GM12878 (cell line): ENCODE results near the gene NUDT22.

Source experiments
- ATF7 ChIP-seq: fragments of 450-650 bp; IDR thresholded peaks from 2 replicates; pipeline ENCODE4 v1.6.1; 2016; ENCODE audit warnings: low read depth, mild to moderate bottlenecking
- HDGF ChIP-seq: fragments of 450-650 bp; IDR thresholded peaks from 2 replicates; pipeline ENCODE4 v1.6.1; 2016; ENCODE audit warnings: antibody characterized with exemption
- NFXL1 ChIP-seq: fragments of 450-650 bp; IDR thresholded peaks from 2 replicates; pipeline ENCODE4 v1.6.1; 2017; ENCODE audit warnings: antibody characterized with exemption, mild to moderate bottlenecking, borderline replicate concordance
- POLR2AphosphoS5 ChIP-seq: IDR thresholded peaks from 2 replicates; pipeline ENCODE4 v1.6.1; 2011; ENCODE audit warnings: mild to moderate bottlenecking, low read length, inconsistent platforms
- POU2F2 ChIP-seq: IDR thresholded peaks from 3 replicates; pipeline ENCODE4 v1.6.1; 2011; ENCODE audit warnings: low read depth, mild to moderate bottlenecking, low read length, borderline replicate concordance
- TBL1XR1 ChIP-seq: IDR thresholded peaks from 2 replicates; pipeline ENCODE4 v1.6.1; 2012; ENCODE audit warnings: low read depth, low read length, improper control_type of control experiment
- YY1 ChIP-seq: IDR thresholded peaks from 2 replicates; pipeline ENCODE4 v1.6.1; 2011; ENCODE audit warnings: low read depth, mild to moderate bottlenecking, low read length
- TF ChIP-seq, protein P1 (sequence below), 3 experiments: IDR thresholded peaks in 2 of 3; conservative IDR thresholded peaks in 1 of 3; 2 replicates each; pipeline ENCODE4 v1.5.1; 2011; ENCODE audit warnings: low read depth in 3 of 3, low read length in 3 of 3, mild to moderate bottlenecking in 3 of 3, control low read depth in 2 of 3, moderate library complexity in 2 of 3, inconsistent platforms in 1 of 3, mixed read lengths in 1 of 3; ENCODE audit not compliant: control insufficient read depth in 2 of 3, insufficient read depth in 1 of 3; ENCODE audit errors: extremely low read depth in 1 of 3
- TF ChIP-seq, protein P2 (sequence below): IDR thresholded peaks from 2 replicates; pipeline ENCODE4 v1.6.1; 2012; ENCODE audit warnings: low read depth, low read length, improper control_type of control experiment

DNA sequence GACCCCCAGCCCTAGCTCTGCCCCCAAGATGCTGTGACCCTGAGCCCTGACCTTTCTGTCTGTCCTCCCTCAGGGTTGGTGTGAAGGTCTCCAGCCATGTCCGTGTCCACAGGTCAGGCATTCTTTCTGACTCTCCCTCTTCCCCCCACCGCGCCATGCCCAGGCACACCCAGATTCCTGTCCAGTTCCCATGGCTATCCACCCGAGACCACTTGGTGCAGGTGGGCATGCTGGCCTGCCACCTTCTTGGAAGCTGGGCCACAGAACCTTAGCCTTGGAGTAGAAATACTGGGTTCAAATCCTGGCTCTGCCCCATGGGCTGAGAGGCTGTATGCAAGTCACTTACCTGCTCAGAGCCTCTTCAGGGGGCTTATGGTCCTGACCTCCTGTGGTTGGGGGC lies 23.0 kb downstream of the NUDT22 start:
- TF ChIP-seq TBL1XR1, result no peak
- no peak for TF ChIP-seq POU2F2
- TF ChIP-seq, protein P1, sequence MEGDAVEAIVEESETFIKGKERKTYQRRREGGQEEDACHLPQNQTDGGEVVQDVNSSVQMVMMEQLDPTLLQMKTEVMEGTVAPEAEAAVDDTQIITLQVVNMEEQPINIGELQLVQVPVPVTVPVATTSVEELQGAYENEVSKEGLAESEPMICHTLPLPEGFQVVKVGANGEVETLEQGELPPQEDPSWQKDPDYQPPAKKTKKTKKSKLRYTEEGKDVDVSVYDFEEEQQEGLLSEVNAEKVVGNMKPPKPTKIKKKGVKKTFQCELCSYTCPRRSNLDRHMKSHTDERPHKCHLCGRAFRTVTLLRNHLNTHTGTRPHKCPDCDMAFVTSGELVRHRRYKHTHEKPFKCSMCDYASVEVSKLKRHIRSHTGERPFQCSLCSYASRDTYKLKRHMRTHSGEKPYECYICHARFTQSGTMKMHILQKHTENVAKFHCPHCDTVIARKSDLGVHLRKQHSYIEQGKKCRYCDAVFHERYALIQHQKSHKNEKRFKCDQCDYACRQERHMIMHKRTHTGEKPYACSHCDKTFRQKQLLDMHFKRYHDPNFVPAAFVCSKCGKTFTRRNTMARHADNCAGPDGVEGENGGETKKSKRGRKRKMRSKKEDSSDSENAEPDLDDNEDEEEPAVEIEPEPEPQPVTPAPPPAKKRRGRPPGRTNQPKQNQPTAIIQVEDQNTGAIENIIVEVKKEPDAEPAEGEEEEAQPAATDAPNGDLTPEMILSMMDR (IDR thresholded peaks at IDR 0.05 in 2 of 3, conservative IDR thresholded peaks at IDR 0.05 in 1 of 3; ENCODE audit: control insufficient read depth in 2 of 3, extremely low read depth in 1 of 3, insufficient read depth in 1 of 3, low read depth in 3 of 3, low read length in 3 of 3), result no peak
- TF ChIP-seq HDGF, result no peak
- no peak for TF ChIP-seq ATF7
- TF ChIP-seq, protein P2, sequence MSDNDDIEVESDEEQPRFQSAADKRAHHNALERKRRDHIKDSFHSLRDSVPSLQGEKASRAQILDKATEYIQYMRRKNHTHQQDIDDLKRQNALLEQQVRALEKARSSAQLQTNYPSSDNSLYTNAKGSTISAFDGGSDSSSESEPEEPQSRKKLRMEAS, result no peak
- TF ChIP-seq POLR2AphosphoS5, result no peak
- no peak for TF ChIP-seq NFXL1
- no peak for TF ChIP-seq YY1
